GM12892 (cell line): ENCODE measurements around the gene WWP2.

Experiments
- POLR2A ChIP-seq: IDR thresholded peaks from 2 replicates; pipeline ENCODE4 v1.6.1; 2011; ENCODE audit warnings: low read depth, low read length, control low read depth
- POLR2AphosphoS5 ChIP-seq: IDR thresholded peaks from 2 replicates; pipeline ENCODE4 v1.6.1; 2011; ENCODE audit warnings: low read depth, low read length, control low read depth

- TF ChIP-seq POLR2AphosphoS5 (no peak), POLR2A (no peak)
These were observed 40.6 kb upstream of the WWP2 start for GRCh38 chr16:69721441-69721957.
